PC-3 (cell line): ENCODE results near the gene CLEC14A.

Source experiments
- CTCF ChIP-seq: fragments of 300-600 bp; sonication (generic); conservative IDR thresholded peaks from 2 replicates; pipeline ENCODE4 v1.5.1; 2017; ENCODE audit warnings: antibody characterized with exemption, low read depth, mild to moderate bottlenecking, low read length
- EZH2phosphoT487 ChIP-seq: fragments of 300-600 bp; sonication (generic); IDR thresholded peaks from 2 replicates; pipeline ENCODE4 v1.6.1; 2018; ENCODE audit warnings: mild to moderate bottlenecking, antibody characterized with exemption, low read length, borderline replicate concordance

GRCh38 chr14:38285962-38286361, 30.1 kb upstream of the CLEC14A start:
- TF ChIP-seq CTCF = no peak
- TF ChIP-seq EZH2phosphoT487 = no peak
